NCI-H748 (cell line): ENCODE results near the gene OLFML1.
A peak's percentile ranks its signal among the peaks of the same experiment; 100 is the strongest.
"Not testable (repeated sequence)": the region's sequence is repeated elsewhere in the genome, so short reads cannot be mapped to it uniquely, and the experiment has no call there.

Experiments
- DNase-seq: peaks from one replicate; lab custom pipeline; 2025; ENCODE audit not compliant: unreplicated experiment; lab: John Stamatoyannopoulos, UW

OLFML1 gene

DNA sequence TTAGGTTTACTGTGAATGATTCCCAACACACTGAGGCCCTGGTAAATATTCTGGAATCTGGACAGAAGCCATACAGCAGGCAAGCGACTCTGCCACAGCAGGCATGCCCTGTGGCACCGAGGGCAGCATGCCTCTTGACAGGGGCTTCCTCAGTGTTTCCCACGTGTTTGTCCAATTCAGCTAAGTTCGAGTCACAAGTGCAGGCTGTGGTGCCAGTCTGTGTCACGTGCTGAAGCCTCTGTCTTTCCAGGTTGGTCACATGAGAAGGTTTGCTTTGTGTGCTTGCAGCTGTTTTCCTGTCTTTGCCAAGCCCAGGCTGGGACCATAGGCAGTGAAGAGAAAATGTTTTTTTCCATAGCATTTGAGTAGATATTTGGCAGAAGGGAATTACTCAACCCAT is 26.1 kb downstream of the OLFML1 start:
- DNase-seq, result peak; percentile 7

DNA sequence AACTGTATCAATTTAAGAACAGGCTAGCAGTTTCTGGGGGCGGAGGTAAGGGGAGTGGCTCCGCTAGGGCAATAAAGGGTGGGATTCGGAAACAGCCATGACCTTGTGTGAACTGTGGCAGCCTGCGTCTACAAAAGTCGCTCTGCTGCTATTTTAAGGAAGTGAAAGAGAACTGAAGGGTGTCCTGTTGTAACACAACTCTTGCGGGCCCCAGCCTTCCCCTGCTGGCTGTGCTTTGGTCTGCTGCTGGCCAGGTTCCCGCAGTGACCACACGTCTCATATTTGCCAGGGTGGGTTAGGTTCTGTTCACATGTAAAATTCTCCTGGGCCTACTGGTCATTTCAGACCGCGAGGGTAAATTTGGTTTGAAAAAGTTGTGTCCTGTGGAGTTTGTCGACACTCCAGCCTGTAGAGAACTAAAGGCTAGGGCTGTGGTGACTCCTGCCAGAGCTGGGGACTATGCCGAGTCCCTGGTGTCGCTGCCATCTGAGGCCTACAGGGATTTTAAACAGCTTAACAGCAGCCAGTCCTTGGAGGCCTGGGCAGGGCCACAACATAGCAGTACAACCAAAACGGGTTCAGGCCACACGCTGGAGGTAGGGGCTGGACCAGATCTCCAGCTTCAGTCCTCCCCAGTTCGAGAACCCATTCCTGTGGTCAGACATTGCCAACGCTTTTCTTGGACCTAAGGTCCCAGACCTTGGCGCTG is 27.4 kb downstream of the OLFML1 start:
- DNase-seq, result no peak

- DNase-seq, result peak; percentile 73
These were observed 28.2 kb downstream of the OLFML1 start, which contains the start of gene PPFIBP2 for GRCh38 chr11:7513234-7514098. Gene PPFIBP2 (plus strand): TSS chr11:7513999. CDS start chr11:7549476, 35,477 bp downstream.

DNA sequence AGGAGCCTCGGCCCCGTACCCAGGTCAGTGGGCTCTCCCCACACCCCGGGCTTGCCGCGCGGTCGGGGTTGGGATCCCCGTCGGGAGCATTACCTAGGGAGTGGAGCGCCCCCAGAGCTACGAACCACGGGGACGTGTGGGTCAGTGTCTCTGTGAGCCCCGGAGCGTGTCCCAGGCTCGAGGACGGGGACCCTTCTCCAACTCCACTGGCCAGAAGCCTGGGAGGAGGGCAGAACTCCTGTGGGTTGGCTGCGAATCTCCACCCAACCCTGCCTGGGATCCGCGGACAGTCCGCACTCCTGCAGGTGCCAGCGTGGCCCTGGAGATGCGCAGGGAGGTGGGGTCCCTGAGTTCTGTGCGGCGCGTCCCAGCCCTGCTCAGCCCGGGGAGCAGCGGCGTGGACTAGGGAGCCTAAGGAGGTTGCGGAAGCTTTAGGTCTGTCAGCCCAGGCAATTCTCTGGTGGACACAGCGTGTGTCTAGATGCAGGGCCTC is 28.8 kb downstream of the OLFML1 start:
- DNase-seq, result peak; percentile 25

GRCh38 chr11:7515447-7515886 is 30.2 kb downstream of the OLFML1 start:
- no peak for DNase-seq

GRCh38 chr11:7516475-7516874 is 31.2 kb downstream of the OLFML1 start:
- DNase-seq, result no peak

GRCh38 chr11:7517743-7518142 is 32.4 kb downstream of the OLFML1 start:
- DNase-seq, result not testable (repeated sequence)

GRCh38 chr11:7518811-7519562 is 33.7 kb downstream of the OLFML1 start:
- no peak for DNase-seq

DNA sequence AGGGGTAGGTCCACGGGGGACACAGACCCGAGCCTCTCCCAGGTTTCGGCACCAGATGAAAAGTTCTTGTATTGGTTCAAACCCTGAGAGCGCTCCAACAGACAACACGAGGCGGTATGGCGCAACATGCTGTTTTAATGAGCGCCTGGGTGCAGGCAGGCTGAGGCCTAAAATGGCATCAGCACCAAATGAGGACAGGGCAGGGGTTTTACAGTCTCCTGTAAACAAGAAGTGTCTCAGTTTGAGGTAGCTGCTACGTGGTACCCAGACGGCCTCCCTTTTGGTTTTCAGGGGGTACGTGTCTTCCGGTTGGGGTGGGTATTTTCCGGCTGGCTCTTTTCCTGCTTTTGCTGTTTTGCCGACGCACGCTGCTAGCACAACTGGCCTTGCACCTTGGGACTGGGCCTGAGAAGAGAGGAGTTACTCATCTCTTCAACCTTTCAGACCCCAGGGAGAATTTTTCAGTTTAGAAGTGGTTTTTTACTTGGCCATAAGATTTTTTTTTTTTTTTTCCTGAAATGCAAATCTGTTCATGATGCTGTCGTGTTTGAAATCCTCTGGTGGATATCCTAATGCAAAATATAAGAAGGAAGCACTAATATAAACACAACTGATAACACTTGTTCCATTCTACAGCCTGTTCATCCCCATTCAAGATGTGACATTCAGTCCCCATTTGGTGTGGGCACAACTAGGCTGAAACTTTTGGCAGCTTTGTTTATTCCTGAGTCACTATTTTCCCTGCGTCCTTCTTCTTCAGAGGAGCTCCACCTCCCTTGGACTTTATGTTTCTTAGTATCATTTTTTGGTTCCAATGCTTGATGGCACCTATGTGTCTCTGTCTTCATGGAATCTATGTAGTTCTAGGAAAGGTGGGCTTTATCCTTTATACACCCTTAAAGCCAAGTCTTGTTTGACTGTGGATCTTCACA is 35.0 kb downstream of the OLFML1 start:
- no peak for DNase-seq

- no peak for DNase-seq
These were observed 35.7 kb downstream of the OLFML1 start for GRCh38 chr11:7520981-7521487.

DNA sequence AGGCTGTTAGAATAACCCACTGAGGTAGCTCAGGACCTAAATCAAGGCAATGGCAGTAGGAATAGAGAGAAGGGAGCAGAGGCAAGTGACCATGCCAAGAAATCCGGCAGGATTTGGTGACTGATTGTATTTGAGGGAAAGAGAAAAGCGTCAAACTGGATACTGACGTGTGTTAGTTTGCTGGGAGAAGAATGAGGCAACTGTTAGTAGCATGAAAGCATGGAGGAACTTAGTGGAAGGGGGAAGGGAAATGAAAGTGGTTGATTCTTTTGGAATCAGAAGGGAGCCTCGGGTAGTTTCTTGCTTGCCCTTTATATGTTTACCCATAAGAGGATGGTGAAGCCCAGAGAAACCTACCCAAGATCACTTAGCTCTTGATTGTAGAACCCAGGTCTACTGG is 36.8 kb downstream of the OLFML1 start:
- DNase-seq, result no peak

- DNase-seq, result no peak
These were observed 37.2 kb downstream of the OLFML1 start for GRCh38 chr11:7522546-7522945.

DNA sequence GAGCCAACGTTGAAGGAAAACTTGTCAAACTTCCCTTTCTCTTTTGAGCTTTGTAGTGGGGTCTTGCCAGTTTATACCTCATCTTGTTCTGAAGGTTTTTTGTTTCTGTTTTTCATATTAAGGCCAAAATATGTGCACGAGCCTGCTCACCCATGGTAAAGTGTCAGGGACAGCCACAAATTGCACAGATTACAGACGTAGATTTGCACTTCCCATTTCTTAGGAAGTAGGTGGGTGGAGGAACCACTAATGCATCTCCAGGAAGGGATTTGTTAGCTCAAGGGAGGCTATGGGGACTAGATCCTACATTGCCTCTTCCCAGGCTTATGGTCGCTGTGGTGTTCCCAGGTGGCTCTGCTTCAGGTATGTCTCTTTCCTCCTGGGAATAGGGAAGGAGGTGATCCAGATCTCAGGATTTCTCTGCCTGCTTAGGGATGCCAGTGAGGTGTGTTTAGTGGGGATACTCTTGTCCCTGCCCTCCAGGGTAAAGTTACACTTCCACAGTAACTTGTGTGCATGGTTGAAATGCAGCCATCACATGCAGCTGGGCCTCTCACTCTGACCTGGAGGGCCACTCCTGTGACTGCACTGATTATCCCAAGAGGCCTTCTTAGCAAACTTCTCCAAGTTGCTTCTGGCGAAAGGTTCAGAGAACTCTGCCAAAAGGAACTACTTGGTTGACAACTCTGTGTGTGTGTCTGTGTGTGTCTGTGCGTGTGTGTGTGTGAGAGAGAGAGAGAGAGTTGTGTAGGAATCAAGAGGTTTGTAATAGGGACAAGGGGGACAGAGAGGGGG is 38.3 kb downstream of the OLFML1 start:
- DNase-seq, result no peak

GRCh38 chr11:7524462-7525235 is 39.3 kb downstream of the OLFML1 start:
- no peak for DNase-seq

GRCh38 chr11:7525424-7525823 is 40.1 kb downstream of the OLFML1 start:
- no peak for DNase-seq

DNA sequence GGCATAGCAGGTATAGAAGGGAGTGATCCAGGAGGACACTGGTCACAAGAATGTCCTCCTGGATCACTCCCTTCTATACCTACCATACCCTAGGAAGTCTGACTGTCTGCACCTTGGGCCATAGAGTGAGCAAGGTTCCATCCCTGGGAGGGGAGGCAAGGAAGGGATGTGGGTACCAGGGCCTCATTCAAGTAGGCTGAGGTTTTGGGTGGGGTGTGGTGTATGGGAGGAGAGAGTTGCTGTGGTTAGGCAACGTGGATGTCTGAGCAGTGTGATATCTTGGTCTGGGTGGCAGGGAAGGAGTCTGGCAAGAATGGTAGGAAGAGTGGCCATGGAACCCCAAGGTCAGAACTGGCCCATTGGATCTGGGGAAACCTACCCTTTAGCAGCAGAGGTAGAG is 41.7 kb downstream of the OLFML1 start:
- no peak for DNase-seq

GRCh38 chr11:7528514-7529049 is 43.3 kb downstream of the OLFML1 start:
- DNase-seq, result no peak

- DNase-seq, result no peak
These were observed 44.8 kb downstream of the OLFML1 start for GRCh38 chr11:7530013-7530640.
